Measurements from ENCODE around the gene CCNA2. TPM values are rescaled to one million over a fixed set of nuclear protein-coding genes. Genes with fewer than 3 reads are reported as not detected.

Gene CCNA2
- total RNA-seq, 2 experiments from 2014 or later = 149 to 162 TPM

DNA sequence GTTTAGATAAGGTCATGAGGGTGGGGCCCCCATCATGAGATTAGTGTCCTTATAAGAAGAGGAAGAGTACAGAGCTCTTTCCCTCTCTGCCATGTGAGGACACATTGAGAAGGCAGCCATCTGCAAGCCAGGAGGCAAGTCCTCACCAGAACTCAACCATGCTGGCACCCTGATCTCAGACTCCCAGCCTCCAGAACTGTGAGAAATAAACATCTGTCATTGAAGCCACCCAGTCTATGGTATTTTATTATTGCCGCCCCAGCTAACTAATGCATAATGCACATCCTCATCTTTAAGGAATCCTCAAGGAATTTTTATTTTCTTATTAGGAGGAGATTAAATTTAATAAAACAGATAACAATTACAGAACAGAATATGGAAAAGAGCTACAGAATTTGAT, 39.3 kb downstream of the CCNA2 start:
- no peaks in the 10 kb centered on the region for H4K20me1 ChIP-seq (ENCODE audit: insufficient read depth, low read length)
- ChIA-PET CTCF (ENCODE audit: unreplicated experiment) (no interaction called here), POLR2A (interaction anchor here (1.0 kb wide), 1 partner anchor 10 kb away, joined by 3 read pairs; no protein-coding TSS in a partner anchor)
- TF ChIP-seq EZH2phosphoT487 (IDR thresholded peaks at IDR 0.05; ENCODE audit: borderline replicate concordance, low read depth, low read length) = no peak
- TF ChIP-seq, protein P1, sequence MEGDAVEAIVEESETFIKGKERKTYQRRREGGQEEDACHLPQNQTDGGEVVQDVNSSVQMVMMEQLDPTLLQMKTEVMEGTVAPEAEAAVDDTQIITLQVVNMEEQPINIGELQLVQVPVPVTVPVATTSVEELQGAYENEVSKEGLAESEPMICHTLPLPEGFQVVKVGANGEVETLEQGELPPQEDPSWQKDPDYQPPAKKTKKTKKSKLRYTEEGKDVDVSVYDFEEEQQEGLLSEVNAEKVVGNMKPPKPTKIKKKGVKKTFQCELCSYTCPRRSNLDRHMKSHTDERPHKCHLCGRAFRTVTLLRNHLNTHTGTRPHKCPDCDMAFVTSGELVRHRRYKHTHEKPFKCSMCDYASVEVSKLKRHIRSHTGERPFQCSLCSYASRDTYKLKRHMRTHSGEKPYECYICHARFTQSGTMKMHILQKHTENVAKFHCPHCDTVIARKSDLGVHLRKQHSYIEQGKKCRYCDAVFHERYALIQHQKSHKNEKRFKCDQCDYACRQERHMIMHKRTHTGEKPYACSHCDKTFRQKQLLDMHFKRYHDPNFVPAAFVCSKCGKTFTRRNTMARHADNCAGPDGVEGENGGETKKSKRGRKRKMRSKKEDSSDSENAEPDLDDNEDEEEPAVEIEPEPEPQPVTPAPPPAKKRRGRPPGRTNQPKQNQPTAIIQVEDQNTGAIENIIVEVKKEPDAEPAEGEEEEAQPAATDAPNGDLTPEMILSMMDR (conservative IDR thresholded peaks at IDR 0.05; ENCODE audit: low read length) = no peak
- no peaks in the 10 kb centered on the region for H3K9me2 ChIP-seq (ENCODE audit: insufficient read depth, low read length)
- H3K4me3 ChIP-seq (ENCODE audit: low read depth, low read length, poor library complexity, severe bottlenecking) = no peak overlapping the region
- no peak overlapping the region for H3K4me2 ChIP-seq (ENCODE audit: low read length)
- no peaks in the 10 kb centered on the region for H3K36me3 ChIP-seq (ENCODE audit: insufficient read depth, low read length)
- no peaks in the 10 kb centered on the region for H3K9me3 ChIP-seq (ENCODE audit: low read length)
- H3K27ac ChIP-seq (ENCODE audit: low read depth, low read length, poor library complexity, severe bottlenecking) = no peak overlapping the region
- H3K4me1 ChIP-seq (ENCODE audit: insufficient read depth, low read length, poor library complexity, severe bottlenecking) = no peaks in the 10 kb centered on the region
- no peak overlapping the region for H2AFZ ChIP-seq (ENCODE audit: low read length)
- no TSS peak for BruUV-seq (replicated peaks)
- no peak for DNase-seq (ENCODE audit: low spot score)
- intact Hi-C loops (cut with micrococcal nuclease; ENCODE audit: unreplicated experiment) = no loop called here
- no peaks in the 10 kb centered on the region for H3K79me2 ChIP-seq (ENCODE audit: insufficient read depth, low read depth, low read length)

DNA sequence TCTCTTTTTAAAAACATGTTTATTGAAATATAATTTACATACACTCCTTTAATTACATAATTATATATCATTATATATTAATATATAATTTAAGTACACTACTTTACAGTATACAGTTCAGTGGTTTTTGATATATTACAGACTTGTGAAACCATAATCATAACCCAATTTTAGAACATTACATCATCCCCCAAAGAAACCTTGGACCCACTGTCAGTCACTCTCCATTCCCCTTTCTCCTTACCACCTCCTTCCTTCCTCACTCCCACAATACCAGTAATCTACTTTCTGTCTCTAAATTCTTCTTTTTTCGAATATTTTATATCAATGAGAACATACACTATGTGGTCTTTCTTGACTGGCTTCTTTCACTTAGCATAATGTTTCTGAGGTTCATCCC, 40.5 kb downstream of the CCNA2 start:
- no TSS peak for BruUV-seq (replicated peaks)

DNA sequence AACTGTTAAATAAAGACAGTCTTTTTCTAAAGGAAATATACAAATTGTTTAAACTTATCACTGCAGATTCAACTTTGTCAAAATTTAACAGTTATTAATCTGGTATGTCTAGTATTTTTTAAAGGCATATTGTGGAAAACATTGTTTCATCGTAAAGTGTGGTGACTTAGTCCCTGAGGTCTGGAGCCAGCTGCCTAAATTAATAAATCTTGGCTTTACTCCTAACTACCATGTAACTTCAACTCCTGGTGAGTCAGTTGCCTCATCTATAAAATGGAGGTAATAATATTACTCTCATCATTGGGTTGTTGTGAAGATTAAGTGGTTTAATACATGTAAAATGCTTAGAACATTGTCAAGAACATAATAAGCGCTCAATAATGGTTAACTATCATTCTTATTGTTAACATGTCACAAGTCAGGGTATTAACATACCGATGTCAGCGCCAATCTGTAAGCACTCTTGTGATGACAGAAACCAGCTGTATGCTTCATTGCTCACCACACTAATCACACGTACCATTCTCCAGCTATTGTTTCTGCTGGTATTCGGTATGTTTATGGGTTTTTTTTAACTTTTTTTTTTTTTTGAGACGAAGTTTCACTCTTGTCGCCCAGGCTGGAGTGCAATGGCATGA, 44.6 kb downstream of the CCNA2 start:
- Histone ChIP-seq H3K4me2 (ENCODE audit: low read length) (no peak overlapping the region), H3K27ac (ENCODE audit: low read depth, low read length, poor library complexity, severe bottlenecking) (no peak overlapping the region), H3K9me2 (ENCODE audit: insufficient read depth, low read length) (no peaks in the 10 kb centered on the region), H3K79me2 (ENCODE audit: insufficient read depth, low read depth, low read length) (no peaks in the 10 kb centered on the region), H2AFZ (ENCODE audit: low read length) (no peak overlapping the region), H3K36me3 (ENCODE audit: insufficient read depth, low read length) (no peaks in the 10 kb centered on the region), H3K4me1 (ENCODE audit: insufficient read depth, low read length, poor library complexity, severe bottlenecking) (no peaks in the 10 kb centered on the region), H3K4me3 (ENCODE audit: low read depth, low read length, poor library complexity, severe bottlenecking) (no peak overlapping the region), H3K9me3 (ENCODE audit: low read length) (no peaks in the 10 kb centered on the region), H4K20me1 (ENCODE audit: insufficient read depth, low read length) (no peaks in the 10 kb centered on the region)
- BruUV-seq (replicated peaks) = no TSS peak
- POLR2A ChIA-PET = interaction anchor here (0.7 to 1.2 kb wide), 4 partner anchors 8 to 670 kb away, joined by 3 to 4 read pairs (median 4); no protein-coding TSS in a partner anchor
- DNase-seq (ENCODE audit: low spot score) = no peak
- TF ChIP-seq EZH2phosphoT487 (IDR thresholded peaks at IDR 0.05; ENCODE audit: borderline replicate concordance, low read depth, low read length) = no peak
- TF ChIP-seq, protein P1 (conservative IDR thresholded peaks at IDR 0.05; ENCODE audit: low read length) = no peak
- CTCF ChIA-PET (ENCODE audit: unreplicated experiment) = no interaction called here
- intact Hi-C loops (cut with micrococcal nuclease; ENCODE audit: unreplicated experiment) = no loop called here

More for the DNA sequence above, 40.5 kb downstream of the CCNA2 start:
- H4K20me1 ChIP-seq (ENCODE audit: insufficient read depth, low read length) = no peaks in the 10 kb centered on the region
- no peak overlapping the region for H3K27ac ChIP-seq (ENCODE audit: low read depth, low read length, poor library complexity, severe bottlenecking)
- no peak for TF ChIP-seq EZH2phosphoT487 (IDR thresholded peaks at IDR 0.05; ENCODE audit: borderline replicate concordance, low read depth, low read length)
- TF ChIP-seq, protein P1 (conservative IDR thresholded peaks at IDR 0.05; ENCODE audit: low read length) = no peak
- no peak for DNase-seq (ENCODE audit: low spot score)
- ChIA-PET POLR2A (no interaction called here), CTCF (ENCODE audit: unreplicated experiment) (no interaction called here)
- H3K9me2 ChIP-seq (ENCODE audit: insufficient read depth, low read length) = no peaks in the 10 kb centered on the region
- H3K9me3 ChIP-seq (ENCODE audit: low read length) = no peaks in the 10 kb centered on the region
- no peak overlapping the region for H3K4me2 ChIP-seq (ENCODE audit: low read length)
- no peak overlapping the region for H3K4me3 ChIP-seq (ENCODE audit: low read depth, low read length, poor library complexity, severe bottlenecking)
- intact Hi-C loops (cut with micrococcal nuclease; ENCODE audit: unreplicated experiment) = no loop called here
- H2AFZ ChIP-seq (ENCODE audit: low read length) = no peak overlapping the region
- H3K36me3 ChIP-seq (ENCODE audit: insufficient read depth, low read length) = no peaks in the 10 kb centered on the region
- H3K4me1 ChIP-seq (ENCODE audit: insufficient read depth, low read length, poor library complexity, severe bottlenecking) = no peaks in the 10 kb centered on the region
- no peaks in the 10 kb centered on the region for H3K79me2 ChIP-seq (ENCODE audit: insufficient read depth, low read depth, low read length)

All from OCI-LY7 (cell line).